Cardiac muscle cell (in vitro differentiated cells and primary cell): Measurements from ENCODE around the gene UBIAD1. TPM values are rescaled to one million over a fixed set of nuclear protein-coding genes. Genes with fewer than 3 reads are reported as not detected.
A peak's percentile ranks its signal among the peaks of the same experiment; 100 is the strongest.

ENCODE experiments used
- DNase-seq, 2 donors: peaks; one replicate each; pipeline versions ENCODE4 v3.0.0 to v3.0.0-alpha.2; 2010 to 2017; ENCODE audit warnings: low read depth in 1 of 2, low spot score in 1 of 2
- H3K27ac ChIP-seq: fragments of 200-600 bp; sonication (generic); 2 replicates; pipeline ENCODE4 v1.5.1; 2016
- H3K27me3 ChIP-seq: fragments of 200-600 bp; sonication (generic); 2 replicates; pipeline ENCODE4 v1.6.0; 2016; ENCODE audit warnings: control low read depth
- H3K36me3 ChIP-seq: fragments of 200-600 bp; sonication (generic); 2 replicates; pipeline ENCODE4 v1.5.1; 2016; ENCODE audit warnings: control low read depth
- H3K4me1 ChIP-seq: fragments of 200-600 bp; sonication (generic); 2 replicates; pipeline ENCODE4 v1.8.1; 2017; ENCODE audit warnings: low read depth, mild to moderate bottlenecking, mixed run types
- H3K4me3 ChIP-seq: fragments of 200-600 bp; sonication (generic); 2 replicates; pipeline ENCODE4 v1.5.1; 2016; ENCODE audit warnings: mild to moderate bottlenecking
- H3K9me3 ChIP-seq: fragments of 200-600 bp; sonication (generic); 2 replicates; pipeline ENCODE4 v1.5.1; 2017; ENCODE audit warnings: low read depth, mild to moderate bottlenecking, control low read depth
- CTCF ChIP-seq: IDR thresholded peaks from 2 replicates; pipeline ENCODE4 v1.5.1; 2012; ENCODE audit warnings: low read depth, mild to moderate bottlenecking, low read length
- polyA plus RNA-seq: library from polyadenylated mRNA; unstranded; fragments of >200 nt; fragmentation: Nextera tagmentation; extraction: Ambion mirVana; gene quantifications from 2 replicates; pipeline ENCODE4 v1.2.1, GENCODE V29; 2016
- total RNA-seq: library from RNA; depleted of rRNA; stranded (reverse); fragments of >200 nt; gene quantifications from 2 replicates; pipeline ENCODE4 v1.2.3, GENCODE V29; 2016

The UBIAD1 gene
- total and polyA plus RNA-seq, 2 experiments from 2014 or later = 16.9 to 18.7 TPM

- no peak overlapping the region for H3K27ac ChIP-seq
- H3K4me1 ChIP-seq = peaks cover 14% of the 10 kb centered on the region
- DNase-seq = no peak
- no peak for TF ChIP-seq CTCF
- H3K27me3 ChIP-seq = no peaks in the 10 kb centered on the region
- H3K4me3 ChIP-seq = no peak overlapping the region
- H3K36me3 ChIP-seq = no peaks in the 10 kb centered on the region
- no peaks in the 10 kb centered on the region for H3K9me3 ChIP-seq
Observed at GRCh38 chr1:11272544-11272831, 510 bp upstream of the UBIAD1 start.

GRCh38 chr1:11273595-11274234, 717 bp downstream of the UBIAD1 start:
- Histone ChIP-seq H3K9me3 (no peaks in the 10 kb centered on the region), H3K4me1 (peaks cover 14% of the 10 kb centered on the region), H3K4me3 (peak overlapping the region; percentile 93), H3K36me3 (no peaks in the 10 kb centered on the region), H3K27me3 (no peaks in the 10 kb centered on the region), H3K27ac (peak overlapping the region; percentile 98)
- TF ChIP-seq CTCF = no peak
- peak in 1 of 2 donors; percentile 28 for DNase-seq

GRCh38 chr1:11279152-11279551, 6.2 kb downstream of the UBIAD1 start:
- TF ChIP-seq CTCF = no peak
- no peaks in the 10 kb centered on the region for H3K27me3 ChIP-seq

GRCh38 chr1:11279630-11280029, 6.6 kb downstream of the UBIAD1 start:
- Histone ChIP-seq H3K9me3 (no peaks in the 10 kb centered on the region), H3K27ac (no peak overlapping the region), H3K36me3 (no peaks in the 10 kb centered on the region), H3K4me1 (peaks cover 8% of the 10 kb centered on the region), H3K4me3 (no peak overlapping the region), H3K27me3 (no peaks in the 10 kb centered on the region)
- no peak for TF ChIP-seq CTCF
- DNase-seq = no peak

More at GRCh38 chr1:11279152-11279551, 6.2 kb downstream of the UBIAD1 start:
- Histone ChIP-seq H3K9me3 (no peaks in the 10 kb centered on the region), H3K36me3 (no peaks in the 10 kb centered on the region), H3K27ac (no peak overlapping the region), H3K4me3 (no peak overlapping the region), H3K4me1 (peaks cover 12% of the 10 kb centered on the region)
- no peak for DNase-seq

- peaks cover 4% of the 10 kb centered on the region for H3K36me3 ChIP-seq
- H3K27ac ChIP-seq = no peak overlapping the region
- TF ChIP-seq CTCF = no peak
- no peak overlapping the region for H3K4me3 ChIP-seq
- H3K9me3 ChIP-seq = no peaks in the 10 kb centered on the region
- H3K27me3 ChIP-seq = no peaks in the 10 kb centered on the region
- DNase-seq = no peak
- H3K4me1 ChIP-seq = no peaks in the 10 kb centered on the region
Observed at GRCh38 chr1:11280719-11281376, 7.8 kb downstream of the UBIAD1 start.
